Astrocyte (in vitro differentiated cells and primary cell): ENCODE measurements around the gene ING3. TPM values are rescaled to one million over a fixed set of nuclear protein-coding genes. Genes with fewer than 3 reads are reported as not detected.

Source experiments
- DNase-seq: peaks from one replicate; pipeline ENCODE4 v3.0.0-alpha.2; 2010; ENCODE audit warnings: low read depth
- FAIRE-seq: peaks from 2 replicates; lab custom pipeline; 2011; peaks lifted over from hg19 to GRCh38; lab: Jason Lieb, UNC
- H2AFZ ChIP-seq: 2 replicates; pipeline ENCODE4 v1.6.0; 2012; ENCODE audit warnings: low read depth, low read length, inconsistent platforms
- H3K27ac ChIP-seq: 2 replicates; pipeline ENCODE4 v1.5.1; 2011; ENCODE audit warnings: low read depth, low read length, inconsistent platforms
- H3K27me3 ChIP-seq: 2 replicates; pipeline ENCODE4 v1.6.0; 2011; ENCODE audit warnings: low read length, inconsistent platforms; ENCODE audit not compliant: insufficient read depth
- H3K36me3 ChIP-seq: 2 replicates; pipeline ENCODE4 v1.5.1; 2011; ENCODE audit warnings: low read length, inconsistent platforms; ENCODE audit not compliant: insufficient read depth
- H3K4me1 ChIP-seq: 2 replicates; pipeline ENCODE4 v1.5.1; 2011; ENCODE audit warnings: low read length, inconsistent platforms; ENCODE audit not compliant: insufficient read depth
- H3K4me2 ChIP-seq: 2 replicates; pipeline ENCODE4 v1.6.0; 2012; ENCODE audit warnings: low read length, inconsistent platforms
- H3K4me3 ChIP-seq: 2 replicates; pipeline ENCODE4 v1.5.1; 2011; ENCODE audit warnings: low read depth, mild to moderate bottlenecking, low read length, inconsistent platforms; ENCODE audit not compliant: insufficient read depth
- H3K79me2 ChIP-seq: 2 replicates; pipeline ENCODE4 v1.6.0; 2012; ENCODE audit warnings: mild to moderate bottlenecking, low read length, inconsistent platforms; ENCODE audit not compliant: insufficient read depth
- H3K9ac ChIP-seq: 2 replicates; pipeline ENCODE4 v1.6.0; 2012; ENCODE audit warnings: mild to moderate bottlenecking, low read length, inconsistent platforms
- H3K9me3 ChIP-seq: 2 replicates; pipeline ENCODE4 v1.5.1; 2012; ENCODE audit warnings: low read depth, mild to moderate bottlenecking, low read length, inconsistent platforms; ENCODE audit not compliant: insufficient read depth
- H4K20me1 ChIP-seq: 2 replicates; pipeline ENCODE4 v1.6.0; 2012; ENCODE audit warnings: low read length, inconsistent platforms; ENCODE audit not compliant: insufficient read depth
- H3K27ac Mint-ChIP-seq: one replicate; pipeline ENCODE4 v1.8.0; 2021; ENCODE audit warnings: mild to moderate bottlenecking, mixed read lengths; ENCODE audit not compliant: unreplicated experiment
- H3K27me3 Mint-ChIP-seq: one replicate; pipeline ENCODE4 v1.8.0; 2021; ENCODE audit warnings: low read depth, mixed read lengths; ENCODE audit not compliant: unreplicated experiment
- H3K36me3 Mint-ChIP-seq: one replicate; pipeline ENCODE4 v1.8.0; 2021; ENCODE audit warnings: low read depth, mixed read lengths; ENCODE audit not compliant: unreplicated experiment
- H3K4me1 Mint-ChIP-seq: one replicate; pipeline ENCODE4 v1.8.0; 2021; ENCODE audit warnings: low read depth, mixed read lengths; ENCODE audit not compliant: unreplicated experiment
- H3K4me3 Mint-ChIP-seq: one replicate; pipeline ENCODE4 v1.8.0; 2021; ENCODE audit warnings: mild to moderate bottlenecking, moderate library complexity, mixed read lengths; ENCODE audit not compliant: unreplicated experiment
- H3K9me3 Mint-ChIP-seq: one replicate; pipeline ENCODE4 v1.8.0; 2021; ENCODE audit warnings: mild to moderate bottlenecking, mixed read lengths; ENCODE audit not compliant: unreplicated experiment
- CTCF ChIP-seq: IDR thresholded peaks from 2 replicates; pipeline ENCODE4 v1.5.1; 2011; ENCODE audit warnings: low read depth, mild to moderate bottlenecking, inconsistent platforms, low read length, moderate library complexity; ENCODE audit not compliant: insufficient read depth
- EZH2 ChIP-seq: IDR thresholded peaks from 2 replicates; pipeline ENCODE4 v1.6.1; 2012; ENCODE audit warnings: mild to moderate bottlenecking, low read length, inconsistent platforms; ENCODE audit not compliant: insufficient read depth
- total RNA-seq: library from RNA; stranded (reverse); gene quantifications from 2 replicates; pipeline ENCODE4 v1.2.1, GENCODE V29; 2021

Gene ING3
- total RNA-seq, 1 donor from 2014 or later: 8.6 TPM

GRCh38 chr7:120942861-120943260 is 7.7 kb upstream of the ING3 start:
- FAIRE-seq (no peak), DNase-seq (no peak)
- H3K27ac Mint-ChIP-seq: no peak overlapping the region

GRCh38 chr7:120944826-120945562 is 5.6 kb upstream of the ING3 start:
- no peak overlapping the region for H3K27ac Mint-ChIP-seq
- no peaks in the 10 kb centered on the region for H3K9me3 Mint-ChIP-seq
- Histone ChIP-seq H3K27ac (no peak overlapping the region), H3K36me3 (no peaks in the 10 kb centered on the region), H3K4me1 (no peaks in the 10 kb centered on the region), H3K27me3 (peaks cover 3% of the 10 kb centered on the region), H3K79me2 (no peaks in the 10 kb centered on the region), H3K9me3 (no peaks in the 10 kb centered on the region), H3K4me3 (no peak overlapping the region), H2AFZ (no peak overlapping the region), H4K20me1 (no peaks in the 10 kb centered on the region), H3K4me2 (no peak overlapping the region), H3K9ac (no peak overlapping the region)
- DNase-seq: no peak
- no peaks in the 10 kb centered on the region for H3K27me3 Mint-ChIP-seq
- no peak for TF ChIP-seq CTCF
- no peak for TF ChIP-seq EZH2
- no peak overlapping the region for H3K4me3 Mint-ChIP-seq
- no peaks in the 10 kb centered on the region for H3K36me3 Mint-ChIP-seq
- no peak for FAIRE-seq
- H3K4me1 Mint-ChIP-seq: no peaks in the 10 kb centered on the region

More at GRCh38 chr7:120942861-120943260, 7.7 kb upstream of the ING3 start:
- Histone ChIP-seq H4K20me1 (no peaks in the 10 kb centered on the region), H3K4me2 (no peak overlapping the region), H3K36me3 (no peaks in the 10 kb centered on the region), H3K27ac (no peak overlapping the region), H2AFZ (no peak overlapping the region), H3K27me3 (peaks cover 3% of the 10 kb centered on the region), H3K4me3 (no peak overlapping the region), H3K4me1 (no peaks in the 10 kb centered on the region), H3K79me2 (no peaks in the 10 kb centered on the region), H3K9ac (no peak overlapping the region), H3K9me3 (no peaks in the 10 kb centered on the region)
- H3K4me1 Mint-ChIP-seq: no peaks in the 10 kb centered on the region
- no peak overlapping the region for H3K4me3 Mint-ChIP-seq
- H3K36me3 Mint-ChIP-seq: no peaks in the 10 kb centered on the region
- no peaks in the 10 kb centered on the region for H3K27me3 Mint-ChIP-seq
- H3K9me3 Mint-ChIP-seq: no peaks in the 10 kb centered on the region
- TF ChIP-seq CTCF (no peak), EZH2 (no peak)

GRCh38 chr7:120947980-120948379 is 2.6 kb upstream of the ING3 start:
- Histone ChIP-seq H3K4me2 (no peak overlapping the region), H3K9ac (no peak overlapping the region), H3K27me3 (peaks cover 3% of the 10 kb centered on the region), H4K20me1 (peaks cover 11% of the 10 kb centered on the region), H3K36me3 (no peaks in the 10 kb centered on the region), H3K79me2 (peaks cover 18% of the 10 kb centered on the region), H3K4me1 (peaks cover 6% of the 10 kb centered on the region), H3K4me3 (no peak overlapping the region), H3K27ac (no peak overlapping the region), H3K9me3 (no peaks in the 10 kb centered on the region), H2AFZ (no peak overlapping the region)
- FAIRE-seq (no peak), DNase-seq (no peak)
- Mint-ChIP-seq H3K9me3 (no peaks in the 10 kb centered on the region), H3K4me1 (peaks cover 4% of the 10 kb centered on the region), H3K27me3 (no peaks in the 10 kb centered on the region), H3K36me3 (no peaks in the 10 kb centered on the region), H3K4me3 (no peak overlapping the region), H3K27ac (no peak overlapping the region)
- no peak for TF ChIP-seq CTCF
- TF ChIP-seq EZH2: no peak
